Measurements from ENCODE around the gene TMEM176B. TPM values are rescaled to one million over a fixed set of nuclear protein-coding genes. Genes with fewer than 3 reads are reported as not detected.

TMEM176B gene
- total RNA-seq, 4 donors from 2014 or later: 30.4 to 369 (median 224) TPM

DNA sequence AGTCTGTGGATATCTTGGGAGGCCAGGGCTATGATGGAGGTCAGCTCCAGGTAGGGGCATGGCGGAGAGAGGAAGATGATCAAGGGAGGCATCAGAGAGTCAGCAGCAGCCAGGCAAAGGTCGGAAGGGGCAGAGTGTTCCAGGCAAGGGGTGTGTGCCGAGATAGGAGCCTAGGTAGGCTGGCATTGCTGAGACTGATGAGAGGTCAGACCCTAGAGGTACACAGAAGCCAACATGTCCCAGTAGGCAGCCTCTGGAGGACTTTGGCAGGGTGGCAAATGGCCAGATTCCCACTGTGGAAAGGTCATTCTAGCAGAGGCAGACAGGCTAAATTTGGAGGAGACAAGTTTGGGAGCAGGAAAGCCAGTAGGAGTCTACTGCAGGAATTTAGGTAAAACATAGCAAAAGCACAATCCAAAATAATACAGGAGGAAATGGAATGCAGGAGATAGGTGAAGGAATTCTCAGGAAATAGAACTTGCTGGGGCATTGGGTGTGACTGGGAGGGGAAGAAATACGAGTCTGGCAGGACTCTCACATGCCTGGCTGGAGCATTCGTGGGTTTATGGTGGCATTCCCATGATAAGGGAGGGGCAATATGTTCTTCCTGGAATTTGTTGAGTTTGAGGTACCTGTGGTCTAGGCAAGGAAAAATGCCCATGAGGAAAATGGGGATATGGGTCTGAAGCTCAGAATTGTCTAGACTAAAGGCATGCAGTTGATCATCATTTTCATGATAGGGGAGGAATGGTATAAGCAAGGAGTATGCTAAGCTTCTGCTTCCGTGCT lies 26.1 kb upstream of the TMEM176B start:
- no peak overlapping the region for H3K4me3 ChIP-seq
- H3K36me3 ChIP-seq: no peaks in the 10 kb centered on the region
- intact Hi-C loops (cut with DNase I; ENCODE audit: low total_unique reads) (no loop called here), in situ Hi-C loops (cut with MboI; ENCODE audit: low pct_ligation_motif_present in 1 of 4, low pct_unique_long_range_greater_than_20kb in 1 of 4, low sequenced_read_pairs in 3 of 4) (no loop called here)
- peaks cover 5 to 30% (median 24%) of the 10 kb centered on the region in 4 donors for H3K4me1 ChIP-seq
- WGBS, 2 donors (ENCODE audit: low coverage in 1 of 2): 50 to 59% methylated on average over 6 of the region's 6 CpGs
- DNase-seq: peak; percentile 63
- H3K9me3 ChIP-seq: no peaks in the 10 kb centered on the region
- no peak for TF ChIP-seq POLR2A (IDR thresholded peaks at IDR 0.05)
- peak in 1 of 3 donors; percentile 49 for TF ChIP-seq POLR2AphosphoS5 (IDR thresholded peaks at IDR 0.05)
- no peaks in the 10 kb centered on the region for H3K27me3 ChIP-seq
- peak overlapping the region; percentile 77 to 81 (median 80) for H3K27ac ChIP-seq

DNA sequence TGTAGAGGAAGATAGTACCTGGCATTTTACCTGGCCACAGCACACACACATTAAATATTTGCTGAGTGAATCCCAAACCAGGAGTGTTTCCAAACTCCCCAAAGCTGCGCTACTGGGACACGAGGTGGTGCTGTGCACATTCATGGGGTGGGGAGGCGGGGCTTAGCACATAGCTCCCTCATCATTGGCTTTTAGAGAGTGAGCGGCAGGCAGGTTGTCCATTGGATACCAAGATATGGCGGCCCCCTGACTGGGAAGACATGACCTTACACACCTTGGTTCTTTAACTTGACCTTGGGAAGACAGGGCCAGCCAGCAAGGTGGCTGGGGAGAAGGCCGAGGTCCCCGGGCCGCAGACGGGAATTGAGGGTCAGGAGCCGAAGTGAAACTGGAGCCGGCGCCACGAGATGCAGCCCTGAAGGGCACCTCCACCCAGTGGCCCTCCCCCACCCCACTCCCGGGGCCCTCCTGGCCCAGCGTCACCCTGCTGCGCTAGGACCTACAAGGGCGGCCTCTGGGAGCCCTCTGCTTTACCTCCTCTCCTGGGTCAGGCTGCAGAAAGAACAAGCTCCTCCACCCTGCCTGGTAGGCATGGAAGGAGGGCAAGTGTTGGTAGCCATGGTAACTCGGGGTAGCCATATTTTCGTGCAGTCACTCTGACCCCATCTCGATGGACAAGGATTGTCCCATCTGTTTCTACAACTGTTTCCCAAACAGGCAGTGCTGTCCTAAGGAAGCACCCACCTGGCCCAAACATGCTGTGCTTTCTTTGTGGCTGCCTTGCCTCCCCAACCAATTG lies 24.4 kb upstream of the TMEM176B start:
- H3K9me3 ChIP-seq: no peaks in the 10 kb centered on the region
- H3K27ac ChIP-seq: peak overlapping the region in 1 of 4 donors; percentile 80
- H3K27me3 ChIP-seq: no peaks in the 10 kb centered on the region
- WGBS, 2 donors (ENCODE audit: low coverage in 1 of 2): 92% methylated on average over 20 of the region's 20 CpGs; no CpG with 5 or more reads in 1 of the 2 donors
- DNase-seq: no peak
- peaks cover 5 to 22% (median 20%) of the 10 kb centered on the region in 4 donors for H3K4me1 ChIP-seq
- TF ChIP-seq POLR2A (IDR thresholded peaks at IDR 0.05): no peak
- TF ChIP-seq POLR2AphosphoS5 (IDR thresholded peaks at IDR 0.05): no peak
- TF ChIP-seq, protein P1, sequence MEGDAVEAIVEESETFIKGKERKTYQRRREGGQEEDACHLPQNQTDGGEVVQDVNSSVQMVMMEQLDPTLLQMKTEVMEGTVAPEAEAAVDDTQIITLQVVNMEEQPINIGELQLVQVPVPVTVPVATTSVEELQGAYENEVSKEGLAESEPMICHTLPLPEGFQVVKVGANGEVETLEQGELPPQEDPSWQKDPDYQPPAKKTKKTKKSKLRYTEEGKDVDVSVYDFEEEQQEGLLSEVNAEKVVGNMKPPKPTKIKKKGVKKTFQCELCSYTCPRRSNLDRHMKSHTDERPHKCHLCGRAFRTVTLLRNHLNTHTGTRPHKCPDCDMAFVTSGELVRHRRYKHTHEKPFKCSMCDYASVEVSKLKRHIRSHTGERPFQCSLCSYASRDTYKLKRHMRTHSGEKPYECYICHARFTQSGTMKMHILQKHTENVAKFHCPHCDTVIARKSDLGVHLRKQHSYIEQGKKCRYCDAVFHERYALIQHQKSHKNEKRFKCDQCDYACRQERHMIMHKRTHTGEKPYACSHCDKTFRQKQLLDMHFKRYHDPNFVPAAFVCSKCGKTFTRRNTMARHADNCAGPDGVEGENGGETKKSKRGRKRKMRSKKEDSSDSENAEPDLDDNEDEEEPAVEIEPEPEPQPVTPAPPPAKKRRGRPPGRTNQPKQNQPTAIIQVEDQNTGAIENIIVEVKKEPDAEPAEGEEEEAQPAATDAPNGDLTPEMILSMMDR (IDR thresholded peaks at IDR 0.05): no peak
- TF ChIP-seq EP300 (IDR thresholded peaks at IDR 0.05; ENCODE audit: low read depth): no peak
- H3K4me3 ChIP-seq: no peak overlapping the region
- H3K36me3 ChIP-seq: no peaks in the 10 kb centered on the region
- in situ Hi-C loops (cut with MboI; ENCODE audit: low pct_ligation_motif_present in 1 of 4, low pct_unique_long_range_greater_than_20kb in 1 of 4, low sequenced_read_pairs in 3 of 4) (no loop called here), intact Hi-C loops (cut with DNase I; ENCODE audit: low total_unique reads) (no loop called here)

DNA sequence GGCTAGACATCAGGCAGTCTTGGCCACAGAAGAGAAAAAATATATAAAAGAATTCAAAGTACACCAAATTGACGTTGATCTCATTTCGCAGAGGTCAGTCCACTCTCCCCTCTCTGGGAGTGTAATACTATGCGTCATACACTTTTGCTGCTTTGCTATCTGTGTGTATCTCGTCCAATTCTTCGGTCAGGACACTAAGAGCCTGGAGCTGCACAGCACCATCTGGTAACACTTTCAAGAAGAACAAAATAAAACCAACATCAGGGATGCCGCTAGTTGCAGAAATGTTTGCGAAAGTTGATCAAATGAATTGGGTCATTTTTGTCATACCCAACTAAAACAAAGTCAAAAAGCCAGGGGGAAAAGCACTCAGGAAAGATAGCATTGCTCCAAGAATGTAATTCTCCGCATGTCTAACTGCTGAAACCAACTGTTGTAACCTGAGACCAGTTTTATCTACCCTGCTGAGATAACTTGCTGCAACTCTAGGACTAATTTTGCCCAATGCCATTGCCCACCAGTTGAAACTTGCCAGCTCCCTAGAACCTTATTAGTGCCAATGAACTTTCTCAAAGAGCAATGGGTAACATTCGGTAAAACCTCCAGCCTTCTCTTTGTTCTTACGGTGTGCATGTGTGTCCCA lies 23.4 kb upstream of the TMEM176B start:
- intact Hi-C loops (cut with DNase I; ENCODE audit: low total_unique reads): no loop called here
- WGBS, 2 donors (ENCODE audit: low coverage in 1 of 2): 91 to 95% methylated on average over 7 to 10 of the region's 10 CpGs
- no peak overlapping the region for H3K27ac ChIP-seq

DNA sequence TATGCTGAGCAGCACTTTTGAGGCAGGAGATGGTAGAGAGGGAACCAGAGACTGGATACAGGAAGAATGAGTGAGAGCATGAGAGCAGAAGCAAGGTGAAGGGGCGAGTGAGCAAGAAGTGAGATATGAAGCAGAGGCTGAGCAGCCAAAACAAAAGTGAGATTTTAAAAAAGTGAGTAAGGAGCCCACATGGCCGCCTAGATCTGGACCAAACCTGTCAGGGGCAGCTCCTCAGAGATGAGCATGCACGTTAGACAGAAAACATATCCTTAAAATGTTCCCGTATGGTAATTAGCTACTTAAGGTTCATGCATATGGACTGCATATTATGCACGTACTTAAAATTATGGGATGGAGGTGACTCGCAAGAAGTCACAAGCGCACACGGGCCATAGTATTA lies 22.9 kb upstream of the TMEM176B start:
- in situ Hi-C loops (cut with MboI; ENCODE audit: low pct_ligation_motif_present in 1 of 4, low pct_unique_long_range_greater_than_20kb in 1 of 4, low sequenced_read_pairs in 3 of 4) (no loop called here), intact Hi-C loops (cut with DNase I; ENCODE audit: low total_unique reads) (no loop called here)
- 80 to 88% methylated on average over 7 to 8 of the region's 8 CpGs for WGBS, 2 donors (ENCODE audit: low coverage in 1 of 2)

More for the DNA sequence above, 23.4 kb upstream of the TMEM176B start:
- no peaks in the 10 kb centered on the region for H3K27me3 ChIP-seq
- no peak overlapping the region for H3K4me3 ChIP-seq
- no peak for TF ChIP-seq POLR2A (IDR thresholded peaks at IDR 0.05)
- no peak for TF ChIP-seq EP300 (IDR thresholded peaks at IDR 0.05; ENCODE audit: low read depth)
- no peak for TF ChIP-seq POLR2AphosphoS5 (IDR thresholded peaks at IDR 0.05)
- TF ChIP-seq, protein P1 (IDR thresholded peaks at IDR 0.05): no peak
- H3K9me3 ChIP-seq: no peaks in the 10 kb centered on the region
- no peaks in the 10 kb centered on the region for H3K36me3 ChIP-seq
- no peak for DNase-seq
- in situ Hi-C loops (cut with MboI; ENCODE audit: low pct_ligation_motif_present in 1 of 4, low pct_unique_long_range_greater_than_20kb in 1 of 4, low sequenced_read_pairs in 3 of 4): no loop called here
- H3K4me1 ChIP-seq: peaks cover 5 to 22% (median 20%) of the 10 kb centered on the region in 4 donors

More for the DNA sequence above, 22.9 kb upstream of the TMEM176B start:
- Histone ChIP-seq H3K4me1 (peaks cover 5 to 22% (median 20%) of the 10 kb centered on the region in 4 donors), H3K27ac (no peak overlapping the region), H3K9me3 (no peaks in the 10 kb centered on the region), H3K36me3 (no peaks in the 10 kb centered on the region), H3K4me3 (no peak overlapping the region), H3K27me3 (no peaks in the 10 kb centered on the region)
- no peak for DNase-seq
- TF ChIP-seq POLR2A (IDR thresholded peaks at IDR 0.05): no peak
- TF ChIP-seq POLR2AphosphoS5 (IDR thresholded peaks at IDR 0.05): no peak
- no peak for TF ChIP-seq EP300 (IDR thresholded peaks at IDR 0.05; ENCODE audit: low read depth)
- TF ChIP-seq, protein P1 (IDR thresholded peaks at IDR 0.05): no peak

All from transverse colon (tissue), 4 donors.